Measurements from ENCODE around the gene FXYD7. TPM values are rescaled to one million over a fixed set of nuclear protein-coding genes. Genes with fewer than 3 reads are reported as not detected.
"Not testable (repeated sequence)": the region's sequence is repeated elsewhere in the genome, so short reads cannot be mapped to it uniquely, and the experiment has no call there.

FXYD7 gene
- polyA plus RNA-seq, 12 donors = 0.53 to 2.2 (median 1.1) TPM; not detected in 2

- DNase-seq = not testable (repeated sequence)
Observed at GRCh38 chr19:35196861-35197260, 53.8 kb downstream of the FXYD7 start.

GRCh38 chr19:35199481-35199880, 56.4 kb downstream of the FXYD7 start:
- DNase-seq = no peak

DNA sequence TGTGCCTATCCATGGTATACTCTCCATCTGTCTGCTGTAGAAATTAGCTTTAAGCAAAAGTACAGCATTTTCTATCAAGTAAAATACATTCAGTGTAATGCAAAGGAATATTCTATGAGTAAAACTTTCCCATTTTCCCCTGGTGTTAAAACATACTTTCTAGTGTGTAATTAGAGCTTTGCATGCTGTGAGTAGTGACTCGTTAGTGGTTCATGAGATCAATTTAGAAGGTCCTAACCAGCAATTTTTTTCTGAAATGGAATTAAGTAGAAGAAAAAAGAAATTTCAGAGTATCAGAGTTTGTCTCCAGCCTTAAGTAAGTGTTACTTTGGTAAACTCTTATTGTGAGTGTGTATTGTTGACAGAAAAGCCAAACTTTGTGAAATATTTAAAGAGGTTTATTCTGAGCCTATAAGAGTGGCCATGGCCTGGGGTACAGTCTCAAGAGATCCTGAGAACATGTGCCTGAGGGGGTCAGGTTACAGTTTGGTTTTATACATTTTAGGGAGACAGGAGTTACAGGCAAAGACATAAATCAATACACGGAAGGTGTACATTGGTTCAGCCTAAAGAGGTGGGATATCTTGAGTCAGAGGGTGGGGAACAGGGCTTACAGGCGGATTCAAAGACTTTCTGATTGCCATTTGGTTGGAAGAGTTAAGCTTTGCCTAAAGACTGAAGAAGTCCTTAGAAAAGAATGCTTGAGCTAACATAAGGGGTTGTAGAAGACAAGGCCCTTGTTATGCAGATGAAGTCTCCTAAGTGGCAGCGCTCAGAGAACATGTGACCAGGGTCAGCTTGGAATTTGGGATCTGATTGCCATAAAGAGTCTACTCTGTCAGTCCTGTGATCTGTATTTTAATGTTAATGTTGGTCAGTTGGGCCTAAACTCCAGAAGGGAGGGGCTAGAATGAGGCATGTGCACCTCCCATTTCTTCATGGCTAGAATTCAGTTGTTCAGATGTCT, 60.0 kb downstream of the FXYD7 start:
- DNase-seq = no peak

Other genes starting within 250 kb of the FXYD7 start
- gene ZNF30, start 216.4 kb upstream of the FXYD7 start, polyA plus RNA-seq (ENCODE audit: insufficient read length in 12 of 12) = 1 to 10 TPM in 10 of 12 donors, not detected in 2; 3.3 to 7.3 (median 4.0) TPM
- gene ZNF792, start 179.0 kb upstream of the FXYD7 start, polyA plus RNA-seq (ENCODE audit: insufficient read length in 12 of 12) = 1 to 10 TPM in 10 of 12 donors, not detected in 2; 2.5 to 3.8 (median 3.2) TPM
- gene GRAMD1A, start 142.9 kb upstream of the FXYD7 start, polyA plus RNA-seq (ENCODE audit: insufficient read length in 12 of 12) = 10 to 100 TPM in 11 of 12 donors, not detected in 1; 30.1 to 70.3 (median 37.0) TPM
- 1 to 10 TPM in 11 of 12 donors, not detected in 1; 2.1 to 7.4 (median 5.4) TPM for gene SCN1B, start 112.8 kb upstream of the FXYD7 start, polyA plus RNA-seq (ENCODE audit: insufficient read length in 12 of 12)
- 10 to 100 TPM in 1 of 12 donors, 1 to 10 TPM in 2, under 1 TPM in 7, not detected in 2; 0.11 to 57.4 (median 0.41) TPM for gene HPN, start 101.5 kb upstream of the FXYD7 start, polyA plus RNA-seq (ENCODE audit: insufficient read length in 12 of 12)
- gene FXYD3, start 27.4 kb upstream of the FXYD7 start, polyA plus RNA-seq (ENCODE audit: insufficient read length in 12 of 12) = 100 to 1,000 TPM in 1 of 12 donors, 10 to 100 TPM in 2, 1 to 10 TPM in 3, under 1 TPM in 4, not detected in 2; 0.26 to 316 (median 1.2) TPM
- 10 to 100 TPM in 7 of 12 donors, 1 to 10 TPM in 4, not detected in 1; 8.0 to 14.6 (median 12.0) TPM for gene LGI4, start 8.2 kb upstream of the FXYD7 start, polyA plus RNA-seq (ENCODE audit: insufficient read length in 12 of 12)
- 100 to 1,000 TPM in 11 of 12 donors, not detected in 1; 102 to 315 (median 204) TPM for gene FXYD1, start 4.4 kb upstream of the FXYD7 start, polyA plus RNA-seq (ENCODE audit: insufficient read length in 12 of 12)
- gene FXYD5, start 11.5 kb downstream of the FXYD7 start, polyA plus RNA-seq (ENCODE audit: insufficient read length in 12 of 12) = 10 to 100 TPM in 11 of 12 donors, not detected in 1; 15.6 to 81.8 (median 18.8) TPM
- gene FAM187B, start 85.5 kb downstream of the FXYD7 start, polyA plus RNA-seq (ENCODE audit: insufficient read length in 12 of 12) = not detected
- gene LSR, start 105.7 kb downstream of the FXYD7 start, polyA plus RNA-seq (ENCODE audit: insufficient read length in 12 of 12) = 10 to 100 TPM in 3 of 12 donors, 1 to 10 TPM in 8, not detected in 1; 1.9 to 27.8 (median 5.0) TPM
- gene USF2, start 125.7 kb downstream of the FXYD7 start, polyA plus RNA-seq (ENCODE audit: insufficient read length in 12 of 12) = 100 to 1,000 TPM in 6 of 12 donors, 10 to 100 TPM in 5, not detected in 1; 91.0 to 157 (median 104) TPM
- under 1 TPM in 6 of 12 donors, not detected in 6; 0.09 to 0.32 (median 0.14) TPM for gene HAMP, start 139.3 kb downstream of the FXYD7 start, polyA plus RNA-seq (ENCODE audit: insufficient read length in 12 of 12)
- 1 to 10 TPM in 2 of 12 donors, under 1 TPM in 6, not detected in 4; 0.11 to 1.3 (median 0.37) TPM for gene MAG, start 148.9 kb downstream of the FXYD7 start, polyA plus RNA-seq (ENCODE audit: insufficient read length in 12 of 12)
- 1 to 10 TPM in 3 of 12 donors, under 1 TPM in 7, not detected in 2; 0.34 to 7.6 (median 0.60) TPM for gene CD22, start 185.9 kb downstream of the FXYD7 start, polyA plus RNA-seq (ENCODE audit: insufficient read length in 12 of 12)
- gene FFAR1, start 204.6 kb downstream of the FXYD7 start, polyA plus RNA-seq (ENCODE audit: insufficient read length in 12 of 12) = under 1 TPM in 1 of 12 donors, not detected in 11; 0.12 TPM
- under 1 TPM in 5 of 12 donors, not detected in 7; 0.09 to 0.32 (median 0.13) TPM for gene FFAR3, start 215.2 kb downstream of the FXYD7 start, polyA plus RNA-seq (ENCODE audit: insufficient read length in 12 of 12)
- under 1 TPM in 1 of 12 donors, not detected in 11; 0.11 TPM for gene GPR42, start 227.8 kb downstream of the FXYD7 start, polyA plus RNA-seq (ENCODE audit: insufficient read length in 12 of 12)